Spleen (tissue), 11 donors: Measurements from ENCODE around the gene C1QTNF12. TPM values are rescaled to one million over a fixed set of nuclear protein-coding genes. Genes with fewer than 3 reads are reported as not detected.
"Not testable (repeated sequence)": the region's sequence is repeated elsewhere in the genome, so short reads cannot be mapped to it uniquely, and the experiment has no call there.

ENCODE experiments used
- DNase-seq: peaks from one replicate; pipeline ENCODE4 v3.0.0-alpha.2; 2020
- H3K27ac ChIP-seq, 8 donors: fragments of 200-600 bp; sonication (generic) in 7 of 8; 1 replicate in 4 of 8; 2 replicates in 4 of 8; pipeline versions ENCODE4 v1.5.0 to v1.8.0; 2016 to 2021; ENCODE audit warnings: inconsistent platforms in 4 of 8, mild to moderate bottlenecking in 4 of 8, moderate library complexity in 1 of 8
- H3K27me3 ChIP-seq, 7 donors: fragments of 200-600 bp; sonication (generic) in 6 of 7; replicated peaks in 1 of 7; 1 replicate in 4 of 7; 2 replicates in 3 of 7; pipeline versions ENCODE4 v1.5.0 to v1.8.0; 2016 to 2021; ENCODE audit warnings: inconsistent platforms in 3 of 7, mild to moderate bottlenecking in 1 of 7
- H3K36me3 ChIP-seq, 6 donors: fragments of 200-600 bp; sonication (generic) in 5 of 6; 1 replicate in 4 of 6; 2 replicates in 2 of 6; pipeline versions ENCODE4 v1.5.0 to v1.8.0; 2016 to 2021; ENCODE audit warnings: inconsistent platforms in 2 of 6
- H3K4me1 ChIP-seq, 6 donors: fragments of 200-600 bp; sonication (generic) in 5 of 6; 1 replicate in 3 of 6; 2 replicates in 3 of 6; pipeline versions ENCODE4 v1.5.0 to v1.8.0; 2016 to 2021; ENCODE audit warnings: inconsistent platforms in 3 of 6
- H3K4me3 ChIP-seq, 8 donors: fragments of 200-600 bp; sonication (generic) in 7 of 8; 1 replicate in 4 of 8; 2 replicates in 4 of 8; pipeline versions ENCODE4 v1.5.0 to v1.8.0; 2016 to 2021; ENCODE audit warnings: inconsistent platforms in 4 of 8, mild to moderate bottlenecking in 4 of 8, moderate library complexity in 2 of 8
- H3K9me3 ChIP-seq, 8 donors: fragments of 200-600 bp; sonication (generic) in 7 of 8; 1 replicate in 4 of 8; 2 replicates in 4 of 8; pipeline versions ENCODE4 v1.5.0 to v1.8.0; 2016 to 2021; ENCODE audit warnings: inconsistent platforms in 4 of 8
- CTCF ChIP-seq, 11 experiments: fragments of 200-600 bp in 7 of 11; fragments of 450-650 bp in 4 of 11; sonication (generic) in 4 of 11; IDR thresholded peaks in 8 of 11; conservative IDR thresholded peaks in 3 of 11; 1 replicate in 7 of 11; 2 replicates in 4 of 11; pipeline versions ENCODE4 v1.4.0 to v1.8.0; 2016 to 2021; ENCODE audit warnings: antibody characterized with exemption in 11 of 11, inconsistent platforms in 4 of 11, mild to moderate bottlenecking in 1 of 11
- POLR2A ChIP-seq, 3 donors: fragments of 450-650 bp; IDR thresholded peaks; one replicate each; pipeline ENCODE4 v1.5.1; 2017; ENCODE audit warnings: antibody characterized with exemption in 3 of 3, mild to moderate bottlenecking in 1 of 3
- POLR2AphosphoS5 ChIP-seq, 3 donors: sonication (generic); formaldehyde crosslinking; IDR thresholded peaks; one replicate each; pipeline ENCODE4 v1.5.1; 2017; ENCODE audit warnings: antibody characterized with exemption in 3 of 3
- WGBS, 5 donors: extraction: QIAGEN DNeasy Blood & Tissue Kit in 3 of 5; methylation state at CpG; one replicate each; pipeline versions ENCODE4 v1.1.5 to v1.1.7; 2013 to 2018; 5-methylcytosine and 5-hydroxymethylcytosine counted together
- intact Hi-C: fragments of 100-400 bp; cut with DNase I; formaldehyde crosslinking; loops from one replicate; pipeline ENCODE4 v1.15.0; 2023; ENCODE audit warnings: low total_unique reads
- polyA plus RNA-seq, 3 donors: library from polyadenylated mRNA; stranded (reverse); fragments of 200-250 nt; gene quantifications; one replicate each; pipeline ENCODE4 v1.2.1, GENCODE V29; 2013
- total RNA-seq, 7 donors: library from RNA; depleted of rRNA in 3 of 7; stranded (reverse); fragments of >200 nt in 3 of 7; fragmentation: NEBNext Ultra II Directional in 4 of 7; extraction: Animal tissue kit (Norgen Biotek cat#: 25700) in 4 of 7; gene quantifications; one replicate each; pipeline versions ENCODE4 v1.1.0 to v1.2.1, GENCODE V29; 2016 to 2021
- donor health status: healthy with polysubstance abuse.
- donor health status: DM: no; HTN: no; CAD: no; lungs with moderate emphysema.
- donor health status: DM: no; HTN: no; CAD: no.
- donor health status: Bipolar disorder and iron deficiency.
- donor health status: healthy.
- donor health status: DM: no; HTN: no; CAD: no.
- donor health status: DM: yes; HTN: yes; CAD: no.

The C1QTNF12 gene
- total and polyA plus RNA-seq, 10 donors = 0.87 to 5.5 (median 1.4) TPM; not detected in 3

GRCh38 chr1:1253972-1254666 lies 7.6 kb upstream of the C1QTNF12 start:
- 95 to 97% (median 96%) methylated on average over 33 to 50 of the region's 50 CpGs for WGBS, 5 donors
- Histone ChIP-seq H3K4me3 (no peak overlapping the region), H3K4me1 (peaks cover 3 to 34% (median 18%) of the 10 kb centered on the region in 6 donors), H3K27ac (no peak overlapping the region), H3K36me3 (peaks cover 0 to 78% (median 54%) of the 10 kb centered on the region in 6 donors), H3K27me3 (no peaks in the 10 kb centered on the region), H3K9me3 (no peaks in the 10 kb centered on the region)
- intact Hi-C loops = no loop called here
- TF ChIP-seq POLR2AphosphoS5 (IDR thresholded peaks at IDR 0.05) (peak in 2 of 3 donors; percentile 11 to 53), CTCF (IDR thresholded peaks at IDR 0.05 in 8 of 11, conservative IDR thresholded peaks at IDR 0.05 in 3 of 11) (no peak), POLR2A (IDR thresholded peaks at IDR 0.05) (no peak)
- no peak for DNase-seq

- Histone ChIP-seq H3K36me3 (peaks cover 0 to 70% (median 50%) of the 10 kb centered on the region in 6 donors), H3K27ac (no peak overlapping the region), H3K4me3 (no peak overlapping the region), H3K9me3 (no peaks in the 10 kb centered on the region), H3K27me3 (no peaks in the 10 kb centered on the region), H3K4me1 (peaks cover 3 to 26% (median 14%) of the 10 kb centered on the region in 6 donors)
- DNase-seq = no peak
- TF ChIP-seq POLR2AphosphoS5 (IDR thresholded peaks at IDR 0.05) (no peak), POLR2A (IDR thresholded peaks at IDR 0.05) (no peak), CTCF (IDR thresholded peaks at IDR 0.05 in 8 of 11, conservative IDR thresholded peaks at IDR 0.05 in 3 of 11) (no peak)
- 93 to 99% (median 97%) methylated on average over 9 to 12 of the region's 12 CpGs for WGBS, 5 donors
- intact Hi-C loops = no loop called here
Measured at GRCh38 chr1:1253314-1253713, 6.8 kb upstream of the C1QTNF12 start.

GRCh38 chr1:1250786-1251284 lies 4.3 kb upstream of the C1QTNF12 start:
- WGBS, 5 donors = 52 to 63% (median 58%) methylated on average over 11 to 16 of the region's 16 CpGs
- Histone ChIP-seq H3K27me3 (peaks cover 0 to 24% (median 20%) of the 10 kb centered on the region in 7 donors), H3K4me3 (no peak overlapping the region), H3K36me3 (peaks cover 0 to 45% (median 37%) of the 10 kb centered on the region in 6 donors), H3K9me3 (no peaks in the 10 kb centered on the region), H3K4me1 (peaks cover 3 to 44% (median 22%) of the 10 kb centered on the region in 6 donors), H3K27ac (peak overlapping the region in 7 of 8 donors; percentile 7 to 76 (median 46))
- peak; percentile 8 to 65 (median 54) for TF ChIP-seq POLR2AphosphoS5 (IDR thresholded peaks at IDR 0.05)
- TF ChIP-seq CTCF (IDR thresholded peaks at IDR 0.05 in 8 of 11, conservative IDR thresholded peaks at IDR 0.05 in 3 of 11) = no peak
- intact Hi-C loops = no loop called here
- DNase-seq = peak; percentile 91

- H3K9me3 ChIP-seq, H3K4me3 ChIP-seq, DNase-seq, H3K27ac ChIP-seq, intact Hi-C loops: not testable (repeated sequence)
- Histone ChIP-seq H3K4me1 (peaks cover 3 to 50% (median 24%) of the 10 kb centered on the region in 6 donors), H3K36me3 (peaks cover 0 to 19% (median 12%) of the 10 kb centered on the region in 6 donors), H3K27me3 (peaks cover 0 to 43% (median 29%) of the 10 kb centered on the region in 7 donors)
- WGBS, 5 donors = 87 to 100% (median 93%) methylated on average over 6 to 21 of the region's 21 CpGs
Measured at GRCh38 chr1:1248009-1248913, 1.7 kb upstream of the C1QTNF12 start.
